ENCODE results near the gene ZNF80.

The ZNF80 gene

GRCh38 chr3:114219741-114220140 lies 17.6 kb downstream of the ZNF80 start:
- H3K4me3 ChIP-seq (ENCODE audit: low read depth, low read length) = no peak overlapping the region

GRCh38 chr3:114218578-114219185 lies 18.7 kb downstream of the ZNF80 start:
- TF ChIP-seq CTCF (IDR thresholded peaks at IDR 0.05; ENCODE audit: borderline replicate concordance, insufficient read depth, low read depth, low read length) = no peak
- no peak overlapping the region for H3K4me3 ChIP-seq (ENCODE audit: low read depth, low read length)

More at GRCh38 chr3:114219741-114220140, 17.6 kb downstream of the ZNF80 start:
- TF ChIP-seq CTCF (IDR thresholded peaks at IDR 0.05; ENCODE audit: borderline replicate concordance, insufficient read depth, low read depth, low read length) = no peak

- no peak overlapping the region for H3K4me3 ChIP-seq (ENCODE audit: low read depth, low read length)
- no peak for TF ChIP-seq CTCF (IDR thresholded peaks at IDR 0.05; ENCODE audit: borderline replicate concordance, insufficient read depth, low read depth, low read length)
Observed at GRCh38 chr3:114218006-114218405, 19.4 kb downstream of the ZNF80 start.

- H3K4me3 ChIP-seq (ENCODE audit: low read depth, low read length) = no peak overlapping the region
- no peak for TF ChIP-seq CTCF (IDR thresholded peaks at IDR 0.05; ENCODE audit: borderline replicate concordance, insufficient read depth, low read depth, low read length)
Observed at GRCh38 chr3:114217266-114217665, 20.1 kb downstream of the ZNF80 start.

GRCh38 chr3:114216186-114216970 lies 21.0 kb downstream of the ZNF80 start:
- H3K4me3 ChIP-seq (ENCODE audit: low read depth, low read length) = no peak overlapping the region
- TF ChIP-seq CTCF (IDR thresholded peaks at IDR 0.05; ENCODE audit: borderline replicate concordance, insufficient read depth, low read depth, low read length) = no peak

- TF ChIP-seq CTCF (IDR thresholded peaks at IDR 0.05; ENCODE audit: borderline replicate concordance, insufficient read depth, low read depth, low read length) = no peak
- H3K4me3 ChIP-seq (ENCODE audit: low read depth, low read length) = peak overlapping the region; percentile 30
Observed at GRCh38 chr3:114214542-114215341, 22.6 kb downstream of the ZNF80 start.

Data from GM12875 (cell line).